GM12892 (cell line): ENCODE results near the gene CHRDL2.

ENCODE experiments used
- DNase-seq: peaks from one replicate; pipeline ENCODE4 v3.0.0; 2011; ENCODE audit not compliant: insufficient read length
- FAIRE-seq: peaks from 2 replicates; lab custom pipeline; 2011; peaks lifted over from hg19 to GRCh38; lab: Jason Lieb, UNC
- POLR2A ChIP-seq: IDR thresholded peaks from 2 replicates; pipeline ENCODE4 v1.6.1; 2011; ENCODE audit warnings: low read depth, low read length, control low read depth
- POLR2AphosphoS5 ChIP-seq: IDR thresholded peaks from 2 replicates; pipeline ENCODE4 v1.6.1; 2011; ENCODE audit warnings: low read depth, low read length, control low read depth
- TAF1 ChIP-seq: IDR thresholded peaks from 2 replicates; pipeline ENCODE4 v1.6.1; 2011; ENCODE audit warnings: low read depth, mild to moderate bottlenecking, control low read depth, low read length, borderline replicate concordance

The CHRDL2 gene

GRCh38 chr11:74743640-74744039 lies 12.4 kb upstream of the CHRDL2 start:
- FAIRE-seq: no peak
- DNase-seq: no peak
- TF ChIP-seq POLR2A: no peak
- TF ChIP-seq POLR2AphosphoS5: no peak
- TF ChIP-seq TAF1: no peak

- DNase-seq: no peak
- no peak for FAIRE-seq
- TF ChIP-seq TAF1 (no peak), POLR2AphosphoS5 (no peak), POLR2A (no peak)
Measured at GRCh38 chr11:74742070-74742469, 10.8 kb upstream of the CHRDL2 start.

- TF ChIP-seq POLR2A (no peak), TAF1 (no peak), POLR2AphosphoS5 (no peak)
- peak; percentile 45 for DNase-seq
- FAIRE-seq: peak; percentile 89
Measured at GRCh38 chr11:74739546-74740270, 8.5 kb upstream of the CHRDL2 start.

- DNase-seq: no peak
Measured at GRCh38 chr11:74736031-74736430, 4.8 kb upstream of the CHRDL2 start.

GRCh38 chr11:74735365-74735928 lies 4.2 kb upstream of the CHRDL2 start:
- TF ChIP-seq POLR2AphosphoS5: no peak
- FAIRE-seq (no peak), DNase-seq (no peak)

More at GRCh38 chr11:74736031-74736430, 4.8 kb upstream of the CHRDL2 start:
- TF ChIP-seq TAF1: no peak
- no peak for FAIRE-seq

- DNase-seq: no peak
- TF ChIP-seq POLR2AphosphoS5: no peak
- no peak for TF ChIP-seq POLR2A
- no peak for TF ChIP-seq TAF1
- no peak for FAIRE-seq
Measured at GRCh38 chr11:74734559-74734925, 3.3 kb upstream of the CHRDL2 start.

- TF ChIP-seq POLR2AphosphoS5 (no peak), TAF1 (no peak), POLR2A (no peak)
- DNase-seq (no peak), FAIRE-seq (no peak)
Measured at GRCh38 chr11:74730571-74731260, 510 bp downstream of the CHRDL2 start.

GRCh38 chr11:74729397-74729796 lies 1.8 kb downstream of the CHRDL2 start:
- DNase-seq: no peak
- FAIRE-seq: no peak
- TF ChIP-seq TAF1 (no peak), POLR2A (no peak), POLR2AphosphoS5 (no peak)

GRCh38 chr11:74726547-74727182 lies 4.6 kb downstream of the CHRDL2 start:
- no peak for TF ChIP-seq POLR2AphosphoS5
- no peak for TF ChIP-seq TAF1
- no peak for TF ChIP-seq POLR2A
- FAIRE-seq (peak; percentile 95), DNase-seq (peak; percentile 78)

- no peak for FAIRE-seq
- TF ChIP-seq POLR2AphosphoS5: no peak
- TF ChIP-seq POLR2A: no peak
- TF ChIP-seq TAF1: no peak
- no peak for DNase-seq
Measured at GRCh38 chr11:74725701-74726100, 5.5 kb downstream of the CHRDL2 start.

- DNase-seq (no peak), FAIRE-seq (no peak)
- TF ChIP-seq POLR2A (no peak), TAF1 (no peak), POLR2AphosphoS5 (no peak)
Measured at GRCh38 chr11:74723511-74723910, 7.7 kb downstream of the CHRDL2 start.
